ENCODE data around the gene ADGRB3.
"Not testable (repeated sequence)": the region's sequence is repeated elsewhere in the genome, so short reads cannot be mapped to it uniquely, and the experiment has no call there.

ADGRB3 gene

GRCh38 chr6:69072796-69073195 lies 437.7 kb downstream of the ADGRB3 start:
- DNase-seq = no peak

GRCh38 chr6:69084746-69085335 lies 449.8 kb downstream of the ADGRB3 start:
- DNase-seq = no peak

GRCh38 chr6:69086689-69087088 lies 451.6 kb downstream of the ADGRB3 start:
- no peak for DNase-seq

- no peak for DNase-seq
Observed at GRCh38 chr6:69089539-69089938, 454.5 kb downstream of the ADGRB3 start.

GRCh38 chr6:69090132-69090531 lies 455.1 kb downstream of the ADGRB3 start:
- no peak for DNase-seq

GRCh38 chr6:69096681-69097080 lies 461.6 kb downstream of the ADGRB3 start:
- no peak for DNase-seq

- DNase-seq = no peak
Observed at GRCh38 chr6:69097948-69098347, 462.9 kb downstream of the ADGRB3 start.

- DNase-seq = no peak
Observed at GRCh38 chr6:69098910-69099309, 463.8 kb downstream of the ADGRB3 start.

GRCh38 chr6:69100772-69101171 lies 465.7 kb downstream of the ADGRB3 start:
- DNase-seq = no peak

- DNase-seq = no peak
Observed at GRCh38 chr6:69102416-69102815, 467.3 kb downstream of the ADGRB3 start.

- no peak for DNase-seq
Observed at GRCh38 chr6:69105288-69105687, 470.2 kb downstream of the ADGRB3 start.

GRCh38 chr6:69106511-69106910 lies 471.4 kb downstream of the ADGRB3 start:
- DNase-seq = no peak

GRCh38 chr6:69111301-69111700 lies 476.2 kb downstream of the ADGRB3 start:
- DNase-seq = no peak

- DNase-seq = no peak
Observed at GRCh38 chr6:69116658-69117057, 481.6 kb downstream of the ADGRB3 start.

- DNase-seq = not testable (repeated sequence)
Observed at GRCh38 chr6:69121461-69122406, 486.7 kb downstream of the ADGRB3 start.

GRCh38 chr6:69122407-69122773 lies 487.3 kb downstream of the ADGRB3 start:
- no peak for DNase-seq

- DNase-seq = no peak
Observed at GRCh38 chr6:69128411-69128810, 493.3 kb downstream of the ADGRB3 start.

GRCh38 chr6:69129046-69129445 lies 494.0 kb downstream of the ADGRB3 start:
- DNase-seq = no peak

- DNase-seq = no peak
Observed at GRCh38 chr6:69135927-69136326, 500.8 kb downstream of the ADGRB3 start.

GRCh38 chr6:69138148-69138547 lies 503.1 kb downstream of the ADGRB3 start:
- DNase-seq = no peak

GRCh38 chr6:69138893-69139494 lies 503.9 kb downstream of the ADGRB3 start:
- DNase-seq = no peak

- DNase-seq = no peak
Observed at GRCh38 chr6:69145062-69145461, 510.0 kb downstream of the ADGRB3 start.

GRCh38 chr6:69146385-69146784 lies 511.3 kb downstream of the ADGRB3 start:
- no peak for DNase-seq

GRCh38 chr6:69155467-69155866 lies 520.4 kb downstream of the ADGRB3 start:
- DNase-seq = no peak
